Skeletal muscle satellite cell (primary cell): ENCODE measurements around the gene ZNF74.
"Not testable (repeated sequence)": the region's sequence is repeated elsewhere in the genome, so short reads cannot be mapped to it uniquely, and the experiment has no call there.

Experiments used
- H3K27me3 ChIP-seq: 2 replicates; pipeline ENCODE4 v1.7.0; 2013; ENCODE audit warnings: low read length; ENCODE audit not compliant: control insufficient read depth, insufficient read depth
- H3K36me3 ChIP-seq: 2 replicates; pipeline ENCODE4 v1.7.0; 2013; ENCODE audit warnings: mild to moderate bottlenecking, control low read depth, low read length; ENCODE audit not compliant: insufficient read depth
- H3K4me1 ChIP-seq: 2 replicates; pipeline ENCODE4 v1.7.0; 2013; ENCODE audit warnings: low read length; ENCODE audit not compliant: control insufficient read depth, insufficient read depth
- H3K4me2 ChIP-seq: 2 replicates; pipeline ENCODE4 v1.7.0; 2013; ENCODE audit warnings: mild to moderate bottlenecking, low read length
- H3K4me3 ChIP-seq: 2 replicates; pipeline ENCODE4 v1.7.0; 2013; ENCODE audit warnings: low read length
- H3K9ac ChIP-seq: 2 replicates; pipeline ENCODE4 v1.7.0; 2013; ENCODE audit warnings: mild to moderate bottlenecking, low read depth, low read length, moderate library complexity
- H3K9me3 ChIP-seq: replicated peaks from 2 replicates; pipeline ENCODE4 v1.7.0; 2013; ENCODE audit warnings: mild to moderate bottlenecking, control low read depth, low read length

ZNF74 gene

GRCh38 chr22:20361752-20362229, 32.2 kb upstream of the ZNF74 start:
- not testable (repeated sequence) for H3K4me2 ChIP-seq, H3K9me3 ChIP-seq, H3K4me1 ChIP-seq, H3K4me3 ChIP-seq, H3K27me3 ChIP-seq, H3K9ac ChIP-seq, H3K36me3 ChIP-seq

GRCh38 chr22:20362403-20362802, 31.5 kb upstream of the ZNF74 start:
- H3K36me3 ChIP-seq, H3K9ac ChIP-seq, H3K4me3 ChIP-seq, H3K4me1 ChIP-seq, H3K4me2 ChIP-seq, H3K27me3 ChIP-seq, H3K9me3 ChIP-seq: not testable (repeated sequence)

GRCh38 chr22:20364335-20365260, 29.4 kb upstream of the ZNF74 start:
- H3K27me3 ChIP-seq, H3K36me3 ChIP-seq, H3K9me3 ChIP-seq: not testable (repeated sequence)

GRCh38 chr22:20366841-20367240, 27.1 kb upstream of the ZNF74 start:
- H3K4me2 ChIP-seq, H3K4me3 ChIP-seq, H3K27me3 ChIP-seq, H3K36me3 ChIP-seq, H3K9ac ChIP-seq, H3K4me1 ChIP-seq, H3K9me3 ChIP-seq: not testable (repeated sequence)

More at GRCh38 chr22:20364335-20365260, 29.4 kb upstream of the ZNF74 start:
- H3K4me1 ChIP-seq, H3K4me2 ChIP-seq, H3K9ac ChIP-seq, H3K4me3 ChIP-seq: not testable (repeated sequence)

GRCh38 chr22:20368875-20369274, 25.1 kb upstream of the ZNF74 start:
- H3K4me3 ChIP-seq: not testable (repeated sequence)

GRCh38 chr22:20371687-20372086, 22.3 kb upstream of the ZNF74 start:
- H3K9ac ChIP-seq, H3K36me3 ChIP-seq: not testable (repeated sequence)

More at GRCh38 chr22:20368875-20369274, 25.1 kb upstream of the ZNF74 start:
- H3K36me3 ChIP-seq, H3K27me3 ChIP-seq, H3K9me3 ChIP-seq, H3K4me2 ChIP-seq, H3K9ac ChIP-seq, H3K4me1 ChIP-seq: not testable (repeated sequence)

GRCh38 chr22:20372406-20372854, 21.5 kb upstream of the ZNF74 start:
- H3K9ac ChIP-seq, H3K4me3 ChIP-seq, H3K4me1 ChIP-seq, H3K4me2 ChIP-seq, H3K9me3 ChIP-seq, H3K36me3 ChIP-seq, H3K27me3 ChIP-seq: not testable (repeated sequence)

More at GRCh38 chr22:20371687-20372086, 22.3 kb upstream of the ZNF74 start:
- H3K4me1 ChIP-seq, H3K9me3 ChIP-seq, H3K4me3 ChIP-seq, H3K4me2 ChIP-seq, H3K27me3 ChIP-seq: not testable (repeated sequence)

- not testable (repeated sequence) for H3K36me3 ChIP-seq, H3K9me3 ChIP-seq, H3K4me1 ChIP-seq, H3K9ac ChIP-seq, H3K4me2 ChIP-seq, H3K4me3 ChIP-seq
- H3K27me3 ChIP-seq: peaks cover 10% of the 10 kb centered on the region
Observed at GRCh38 chr22:20373195-20373706, 20.7 kb upstream of the ZNF74 start.

GRCh38 chr22:20374130-20374529, 19.8 kb upstream of the ZNF74 start:
- not testable (repeated sequence) for H3K9ac ChIP-seq, H3K9me3 ChIP-seq, H3K36me3 ChIP-seq, H3K4me1 ChIP-seq, H3K4me3 ChIP-seq, H3K4me2 ChIP-seq
- peaks cover 17% of the 10 kb centered on the region for H3K27me3 ChIP-seq

GRCh38 chr22:20376281-20376680, 17.7 kb upstream of the ZNF74 start:
- not testable (repeated sequence) for H3K9ac ChIP-seq, H3K4me1 ChIP-seq, H3K4me2 ChIP-seq, H3K36me3 ChIP-seq, H3K4me3 ChIP-seq, H3K9me3 ChIP-seq
- H3K27me3 ChIP-seq: peaks cover 29% of the 10 kb centered on the region

- not testable (repeated sequence) for H3K9ac ChIP-seq, H3K4me2 ChIP-seq, H3K4me1 ChIP-seq, H3K36me3 ChIP-seq, H3K4me3 ChIP-seq, H3K9me3 ChIP-seq
- peaks cover 33% of the 10 kb centered on the region for H3K27me3 ChIP-seq
Observed at GRCh38 chr22:20376983-20377382, 17.0 kb upstream of the ZNF74 start.

- Histone ChIP-seq H3K4me2 (no peak overlapping the region), H3K27me3 (peaks cover 35% of the 10 kb centered on the region), H3K9ac (no peak overlapping the region), H3K4me3 (no peak overlapping the region), H3K36me3 (no peaks in the 10 kb centered on the region), H3K4me1 (no peaks in the 10 kb centered on the region), H3K9me3 (no peaks in the 10 kb centered on the region)
Observed at GRCh38 chr22:20378110-20378509, 15.8 kb upstream of the ZNF74 start.
